H1 (cell line): ENCODE data around the gene TMBIM1. TPM values are rescaled to one million over a fixed set of nuclear protein-coding genes. Genes with fewer than 3 reads are reported as not detected.

ENCODE experiments used
- EP300 ChIP-seq, 2 experiments: IDR thresholded peaks; 1 replicate in 1 of 2; 2 replicates in 1 of 2; pipeline ENCODE4 v1.6.1; 2011 to 2012; ENCODE audit warnings: low read depth in 2 of 2, low read length in 2 of 2, mild to moderate bottlenecking in 2 of 2, borderline replicate concordance in 1 of 2, inconsistent platforms in 1 of 2, moderate library complexity in 1 of 2
- MAFK ChIP-seq: IDR thresholded peaks from 2 replicates; pipeline ENCODE4 v1.6.1; 2012; ENCODE audit warnings: low read depth, mild to moderate bottlenecking, improper control_type of control experiment, low read length
- NRF1 ChIP-seq: IDR thresholded peaks from 2 replicates; pipeline ENCODE4 v1.6.1; 2011; ENCODE audit warnings: mild to moderate bottlenecking, low read depth, low read length, improper control_type of control experiment
- PHF8 ChIP-seq: fragments of 200-600 bp; sonication (generic); conservative IDR thresholded peaks from 2 replicates; pipeline ENCODE4 v1.7.1; 2012; ENCODE audit warnings: low read depth, mild to moderate bottlenecking, inconsistent platforms, low read length, moderate library complexity
- ZNF274 ChIP-seq: IDR thresholded peaks from 2 replicates; pipeline ENCODE4 v1.7.0; 2012; ENCODE audit warnings: low read length, borderline replicate concordance; ENCODE audit errors: extremely low read depth
- polyA plus RNA-seq, 7 experiments: library from polyadenylated mRNA; depleted of rRNA in 3 of 7; stranded (reverse) in 5 of 7; unstranded in 2 of 7; fragments of >200 nt in 5 of 7; fragments of 200-250 nt in 2 of 7; gene quantifications; 1 replicate in 5 of 7; 2 replicates in 1 of 7; 4 replicates in 1 of 7; pipeline versions ENCODE4 v1.2.1 to v1.2.3, GENCODE V29; 2011 to 2013; ENCODE audit warnings: missing spikeins in 2 of 7, mixed read lengths in 2 of 7
- total RNA-seq: library from RNA; stranded (reverse); fragmentation: NEBNext Ultra II Directional; extraction: Animal tissue kit (Norgen Biotek cat#: 25700); gene quantifications from 2 replicates; pipeline ENCODE4 v1.2.1, GENCODE V29; 2021

The TMBIM1 gene
- total and polyA plus RNA-seq, 2 of the 8 experiments (the other 6 are each of a cell fraction or from before 2014, with no cell fraction given) = 22.1 to 36.8 TPM

- no peak for TF ChIP-seq ZNF274
- TF ChIP-seq EP300 (IDR thresholded peaks at IDR 0.05; ENCODE audit: borderline replicate concordance in 1 of 2, low read depth in 2 of 2, low read length in 2 of 2) = no peak
- TF ChIP-seq NRF1 = no peak
- TF ChIP-seq PHF8 = no peak
- TF ChIP-seq MAFK = no peak
These were observed 30.1 kb downstream of the TMBIM1 start (continued) for GRCh38 chr2:218262237-218262600.
